H9 (cell line): ENCODE measurements around the gene MARCKS. TPM values are rescaled to one million over a fixed set of nuclear protein-coding genes. Genes with fewer than 3 reads are reported as not detected.

Experiments
- DNase-seq: peaks from one replicate; pipeline ENCODE4 v3.0.0-alpha.2; 2017
- H2AFZ ChIP-seq: one replicate; pipeline ENCODE4 v1.6.1; 2013; ENCODE audit warnings: mild to moderate bottlenecking, low read length, control low read depth, moderate library complexity
- H2AK5ac ChIP-seq: 2 replicates; pipeline ENCODE4 v1.6.1; 2013; ENCODE audit warnings: low read length, control low read depth, mixed read lengths; ENCODE audit not compliant: insufficient read length
- H2BK120ac ChIP-seq: one replicate; pipeline ENCODE4 v1.6.1; 2013; ENCODE audit warnings: low read depth, mild to moderate bottlenecking, low read length, control low read depth, inconsistent platforms; ENCODE audit not compliant: poor library complexity, severe bottlenecking
- H2BK12ac ChIP-seq: 2 replicates; pipeline ENCODE4 v1.6.1; 2013; ENCODE audit warnings: low read length, control low read depth, mixed read lengths, low read depth; ENCODE audit not compliant: insufficient read length
- H2BK15ac ChIP-seq: 2 replicates; pipeline ENCODE4 v1.6.1; 2013; ENCODE audit warnings: low read depth, low read length, control low read depth
- H2BK20ac ChIP-seq: one replicate; pipeline ENCODE4 v1.6.1; 2013; ENCODE audit warnings: low read depth, mild to moderate bottlenecking, low read length, control low read depth, inconsistent platforms; ENCODE audit not compliant: poor library complexity, severe bottlenecking
- H2BK5ac ChIP-seq: 2 replicates; pipeline ENCODE4 v1.6.1; 2013; ENCODE audit warnings: low read length, control low read depth, mixed read lengths; ENCODE audit not compliant: insufficient read length
- H3K14ac ChIP-seq: 2 replicates; pipeline ENCODE4 v1.6.1; 2013; ENCODE audit warnings: low read length, control low read depth; ENCODE audit not compliant: insufficient read depth
- H3K18ac ChIP-seq: 2 replicates; pipeline ENCODE4 v1.6.1; 2013; ENCODE audit warnings: low read depth, mild to moderate bottlenecking, mixed read lengths, low read length, control low read depth; ENCODE audit not compliant: insufficient read length
- H3K23ac ChIP-seq: 2 replicates; pipeline ENCODE4 v1.6.1; 2013; ENCODE audit warnings: low read length, control low read depth, mixed read lengths, low read depth; ENCODE audit not compliant: insufficient read length
- H3K23me2 ChIP-seq: 2 replicates; pipeline ENCODE4 v1.6.1; 2013; ENCODE audit warnings: low read depth, mild to moderate bottlenecking, mixed read lengths, low read length, control low read depth; ENCODE audit not compliant: insufficient read length, poor library complexity, severe bottlenecking
- H3K27ac ChIP-seq: 2 replicates; pipeline ENCODE4 v1.5.1; 2013; ENCODE audit warnings: low read length, control low read depth, mixed read lengths, low read depth; ENCODE audit not compliant: insufficient read length
- H3K27me3 ChIP-seq: 2 replicates; pipeline ENCODE4 v1.6.1; 2013; ENCODE audit warnings: low read length, control low read depth, inconsistent platforms; ENCODE audit not compliant: insufficient read depth
- H3K4ac ChIP-seq: 2 replicates; pipeline ENCODE4 v1.6.1; 2013; ENCODE audit warnings: low read depth, mild to moderate bottlenecking, control low read depth, inconsistent platforms, low read length, moderate library complexity
- H3K4me1 ChIP-seq: 2 replicates; pipeline ENCODE4 v1.6.1; 2013; ENCODE audit warnings: low read length, control low read depth, inconsistent platforms; ENCODE audit not compliant: insufficient read depth
- H3K4me2 ChIP-seq: 2 replicates; pipeline ENCODE4 v1.6.1; 2013; ENCODE audit warnings: low read length, control low read depth, mixed read lengths; ENCODE audit not compliant: insufficient read length, insufficient read depth
- H3K56ac ChIP-seq: 2 replicates; pipeline ENCODE4 v1.6.1; 2013; ENCODE audit warnings: low read depth, mild to moderate bottlenecking, mixed read lengths, low read length, control low read depth; ENCODE audit not compliant: insufficient read length
- H3K79me1 ChIP-seq: 2 replicates; pipeline ENCODE4 v1.6.1; 2013; ENCODE audit warnings: low read depth, mild to moderate bottlenecking, moderate library complexity, low read length, control low read depth, inconsistent platforms; ENCODE audit not compliant: insufficient read depth, poor library complexity, severe bottlenecking
- H3K79me2 ChIP-seq: 2 replicates; pipeline ENCODE4 v1.6.1; 2013; ENCODE audit warnings: low read length, control low read depth, inconsistent platforms; ENCODE audit not compliant: insufficient read depth
- H3K9ac ChIP-seq: 2 replicates; pipeline ENCODE4 v1.6.1; 2013; ENCODE audit warnings: low read length, control low read depth, mixed read lengths; ENCODE audit not compliant: insufficient read length; ENCODE audit errors: extremely low read depth
- H3K9me3 ChIP-seq: one replicate; pipeline ENCODE4 v1.6.1; 2013; ENCODE audit warnings: low read depth, low read length, inconsistent platforms; ENCODE audit not compliant: control insufficient read depth
- H3T11ph ChIP-seq: one replicate; pipeline ENCODE4 v1.6.1; 2013; ENCODE audit warnings: mild to moderate bottlenecking, low read length, control low read depth, inconsistent platforms
- H4K20me1 ChIP-seq: one replicate; pipeline ENCODE4 v1.6.1; 2013; ENCODE audit not compliant: control insufficient read depth, insufficient read length, insufficient read depth
- H4K5ac ChIP-seq: 2 replicates; pipeline ENCODE4 v1.6.1; 2013; ENCODE audit warnings: low read depth, mild to moderate bottlenecking, mixed read lengths, low read length, control low read depth; ENCODE audit not compliant: insufficient read length
- H4K8ac ChIP-seq: replicated peaks from 2 replicates; pipeline ENCODE4 v1.6.1; 2013; ENCODE audit warnings: low read length, control low read depth, mixed read lengths, low read depth; ENCODE audit not compliant: insufficient read length
- H4K91ac ChIP-seq: 2 replicates; pipeline ENCODE4 v1.6.1; 2013; ENCODE audit warnings: low read depth, mild to moderate bottlenecking, moderate library complexity, mixed read lengths, low read length, control low read depth; ENCODE audit not compliant: insufficient read length
- H3K27ac Mint-ChIP-seq, 3 experiments: 2 replicates in 2 of 3; 3 replicates in 1 of 3; pipeline ENCODE4 v1.8.0; 2020 to 2021; ENCODE audit warnings: mixed read lengths in 3 of 3, mild to moderate bottlenecking in 1 of 3, moderate library complexity in 1 of 3
- H3K27me3 Mint-ChIP-seq: 2 replicates; pipeline ENCODE4 v1.8.0; 2021; ENCODE audit warnings: low read depth, mild to moderate bottlenecking, moderate library complexity, mixed read lengths
- H3K36me3 Mint-ChIP-seq, 3 experiments: 2 replicates in 2 of 3; 3 replicates in 1 of 3; pipeline ENCODE4 v1.8.0; 2020 to 2021; ENCODE audit warnings: low read depth in 3 of 3, mixed read lengths in 3 of 3; ENCODE audit not compliant: insufficient read depth in 1 of 3
- H3K4me1 Mint-ChIP-seq, 2 experiments: 2 replicates each; pipeline ENCODE4 v1.8.0; 2020; ENCODE audit warnings: mixed read lengths in 2 of 2
- H3K4me3 Mint-ChIP-seq, 2 experiments: 2 replicates in 1 of 2; 3 replicates in 1 of 2; pipeline ENCODE4 v1.8.0; 2020 to 2021; ENCODE audit warnings: mild to moderate bottlenecking in 2 of 2, mixed read lengths in 2 of 2, moderate library complexity in 1 of 2
- H3K9me3 Mint-ChIP-seq, 2 experiments: 2 replicates in 1 of 2; 3 replicates in 1 of 2; pipeline ENCODE4 v1.8.0; 2020; ENCODE audit warnings: mild to moderate bottlenecking in 2 of 2, mixed read lengths in 2 of 2, moderate library complexity in 1 of 2
- WGBS: extraction: QIAGEN DNeasy Blood & Tissue Kit; methylation state at CpG from one replicate; pipeline ENCODE4 v1.1.7; 2013; ENCODE audit warnings: missing lambda C conversion rate, low lambda C conversion rate, mixed read lengths; ENCODE audit not compliant: insufficient read length; ENCODE audit errors: extremely low coverage; 5-methylcytosine and 5-hydroxymethylcytosine counted together
- total RNA-seq: library from RNA; stranded (reverse); gene quantifications from 2 replicates; pipeline ENCODE4 v1.2.1, GENCODE V29; 2021
- TF ChIP-seq, protein P1 (sequence below): fragments of 200-600 bp; sonication (generic); conservative IDR thresholded peaks from 3 replicates; pipeline ENCODE4 v1.8.0; 2021; ENCODE audit warnings: antibody characterized with exemption, mild to moderate bottlenecking

Gene MARCKS
- total RNA-seq, 1 experiment from 2014 or later: 164 TPM

DNA sequence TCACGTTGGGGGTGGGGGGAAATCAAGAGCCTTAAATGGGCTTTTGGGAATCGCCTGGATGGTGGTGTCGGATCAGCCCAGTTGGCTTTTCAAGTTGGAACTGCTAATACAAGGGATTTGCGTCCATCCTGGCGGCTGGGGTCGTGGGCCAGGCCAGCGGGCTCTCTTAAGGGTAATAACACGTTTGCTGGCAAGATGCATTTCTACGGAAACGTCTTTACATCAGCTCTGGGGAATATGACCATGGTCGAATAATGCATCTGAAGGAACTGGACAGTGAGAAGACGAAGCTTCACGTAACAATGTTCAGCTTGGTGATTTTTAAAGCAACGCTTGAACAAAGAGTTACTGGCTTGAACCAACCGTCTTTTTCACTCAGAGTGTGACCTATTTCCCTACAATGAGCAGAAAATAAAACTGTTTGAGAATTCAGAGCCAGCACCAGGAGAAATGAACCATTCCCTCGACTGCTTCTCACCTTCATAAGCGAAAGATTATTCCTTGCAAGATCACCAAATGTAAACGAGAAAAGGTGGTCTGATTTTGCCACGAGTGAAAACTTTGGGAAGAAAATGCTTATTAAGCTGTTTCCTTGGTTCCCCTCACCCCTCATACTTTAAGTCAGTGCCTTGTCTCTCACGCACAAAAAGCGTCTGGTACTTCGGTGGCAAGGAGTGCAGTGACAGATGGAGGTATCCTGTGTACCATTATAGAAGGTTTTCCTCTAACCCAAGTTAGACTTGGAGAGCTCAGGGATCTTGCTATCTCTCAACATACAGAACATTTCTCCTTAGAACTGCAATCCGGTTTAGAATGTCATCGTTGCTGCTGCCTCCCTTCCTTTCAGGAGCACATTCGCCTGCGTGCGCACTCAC, 1.4 kb upstream of the MARCKS start:
- Histone ChIP-seq H3K14ac (peak overlapping the region; percentile 79; the same call in 1 of the 2 replicates), H4K5ac (no peak overlapping the region), H3K56ac (no peak overlapping the region), H2BK120ac (peak overlapping the region; percentile 91), H3K18ac (peak overlapping the region; percentile 68), H3K23me2 (peaks cover 28% of the 10 kb centered on the region), H3K79me2 (peaks cover 5% of the 10 kb centered on the region; the same call in 1 of the 2 replicates), H2AK5ac (no peak overlapping the region), H3K4me2 (peak overlapping the region; percentile 91), H2BK5ac (no peak overlapping the region), H4K8ac (no peak overlapping the region), H2BK15ac (no peak overlapping the region), H2BK20ac (no peak overlapping the region), H3K4me1 (no peaks in the 10 kb centered on the region), H3K9ac (peak overlapping the region; percentile 74), H2AFZ (no peak overlapping the region), H3K23ac (no peak overlapping the region), H4K91ac (no peak overlapping the region), H3K27me3 (peaks cover 21% of the 10 kb centered on the region), H3K27ac (no peak overlapping the region), H2BK12ac (no peak overlapping the region), H3T11ph (peak overlapping the region; percentile 30), H3K9me3 (no peaks in the 10 kb centered on the region), H3K4ac (no peak overlapping the region; the same call in 1 of the 2 replicates), H4K20me1 (no peaks in the 10 kb centered on the region), H3K79me1 (no peaks in the 10 kb centered on the region)
- Mint-ChIP-seq H3K27ac (peak overlapping the region; percentile 70 to 94 (median 92); a peak in 6 of 7 replicates), H3K4me1 (peaks cover 6 to 15% of the 10 kb centered on the region in 2 experiments), H3K4me3 (no peak overlapping the region), H3K36me3 (peaks cover 4 to 12% (median 9%) of the 10 kb centered on the region in 3 experiments), H3K9me3 (peaks cover 0 to 4% of the 10 kb centered on the region in 2 experiments; a peak in 2 of 5 replicates), H3K27me3 (peaks cover 28% of the 10 kb centered on the region)
- DNase-seq: peak; percentile 28
- TF ChIP-seq, protein P1, sequence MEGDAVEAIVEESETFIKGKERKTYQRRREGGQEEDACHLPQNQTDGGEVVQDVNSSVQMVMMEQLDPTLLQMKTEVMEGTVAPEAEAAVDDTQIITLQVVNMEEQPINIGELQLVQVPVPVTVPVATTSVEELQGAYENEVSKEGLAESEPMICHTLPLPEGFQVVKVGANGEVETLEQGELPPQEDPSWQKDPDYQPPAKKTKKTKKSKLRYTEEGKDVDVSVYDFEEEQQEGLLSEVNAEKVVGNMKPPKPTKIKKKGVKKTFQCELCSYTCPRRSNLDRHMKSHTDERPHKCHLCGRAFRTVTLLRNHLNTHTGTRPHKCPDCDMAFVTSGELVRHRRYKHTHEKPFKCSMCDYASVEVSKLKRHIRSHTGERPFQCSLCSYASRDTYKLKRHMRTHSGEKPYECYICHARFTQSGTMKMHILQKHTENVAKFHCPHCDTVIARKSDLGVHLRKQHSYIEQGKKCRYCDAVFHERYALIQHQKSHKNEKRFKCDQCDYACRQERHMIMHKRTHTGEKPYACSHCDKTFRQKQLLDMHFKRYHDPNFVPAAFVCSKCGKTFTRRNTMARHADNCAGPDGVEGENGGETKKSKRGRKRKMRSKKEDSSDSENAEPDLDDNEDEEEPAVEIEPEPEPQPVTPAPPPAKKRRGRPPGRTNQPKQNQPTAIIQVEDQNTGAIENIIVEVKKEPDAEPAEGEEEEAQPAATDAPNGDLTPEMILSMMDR: no peak
- WGBS: no CpG with 5 or more reads among the region's 27 CpGs
